NCI-H146 treated with DMSO at 0.1 percent for 48 hours (cell line): ENCODE results near the gene CHSY1.
"Not testable (repeated sequence)": the region's sequence is repeated elsewhere in the genome, so short reads cannot be mapped to it uniquely, and the experiment has no call there.

Source experiments
- DNase-seq: peaks from one replicate; lab custom pipeline; 2025; ENCODE audit not compliant: unreplicated experiment; lab: John Stamatoyannopoulos, UW

CHSY1 gene

DNA sequence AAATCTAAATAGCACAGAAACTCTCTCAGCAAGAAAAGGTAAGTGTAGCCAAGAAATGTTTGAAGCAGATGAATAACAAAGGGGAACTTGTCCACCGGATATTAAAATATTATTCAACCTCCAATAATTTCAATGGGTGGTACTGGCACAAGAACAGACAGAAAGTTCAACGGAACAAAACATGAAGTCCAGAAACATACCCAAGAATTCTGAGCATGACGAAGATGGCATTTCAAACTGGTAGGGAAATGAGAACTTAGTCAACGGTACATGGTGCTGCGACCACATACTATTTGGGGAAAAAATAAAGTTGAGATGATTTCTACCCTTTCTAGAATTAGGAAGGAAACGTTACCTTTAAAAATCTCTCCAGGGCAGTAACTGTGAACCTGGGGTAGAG, 5.5 kb downstream of the CHSY1 start:
- no peak for DNase-seq

GRCh38 chr15:101244889-101245668, 6.8 kb downstream of the CHSY1 start:
- no peak for DNase-seq

- no peak for DNase-seq
Measured at GRCh38 chr15:101244036-101244781, 7.6 kb downstream of the CHSY1 start.

- DNase-seq = no peak
Measured at GRCh38 chr15:101243420-101243819, 8.4 kb downstream of the CHSY1 start.

DNA sequence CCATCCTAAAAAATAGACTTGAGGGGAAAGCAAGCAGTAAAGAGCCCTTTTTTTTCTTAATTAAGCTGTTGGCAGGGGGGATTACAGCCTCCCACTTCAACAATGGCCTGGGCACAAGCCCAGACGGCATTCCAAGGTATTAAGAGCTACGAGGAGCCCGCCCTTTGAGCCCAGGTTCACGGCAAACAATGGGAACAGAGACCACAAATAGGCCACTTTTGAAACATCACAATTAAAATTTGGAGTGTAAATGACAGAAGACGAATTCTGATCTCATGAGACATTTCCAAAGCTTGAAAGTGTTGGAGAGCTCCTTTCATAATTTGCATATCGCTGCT, 8.9 kb downstream of the CHSY1 start:
- no peak for DNase-seq

- DNase-seq = no peak
Measured at GRCh38 chr15:101242160-101242998, 9.5 kb downstream of the CHSY1 start.

GRCh38 chr15:101240358-101240757, 11.5 kb downstream of the CHSY1 start:
- no peak for DNase-seq

- no peak for DNase-seq
Measured at GRCh38 chr15:101239724-101240136, 12.1 kb downstream of the CHSY1 start.

- no peak for DNase-seq
Measured at GRCh38 chr15:101237251-101237650, 14.6 kb downstream of the CHSY1 start.

DNA sequence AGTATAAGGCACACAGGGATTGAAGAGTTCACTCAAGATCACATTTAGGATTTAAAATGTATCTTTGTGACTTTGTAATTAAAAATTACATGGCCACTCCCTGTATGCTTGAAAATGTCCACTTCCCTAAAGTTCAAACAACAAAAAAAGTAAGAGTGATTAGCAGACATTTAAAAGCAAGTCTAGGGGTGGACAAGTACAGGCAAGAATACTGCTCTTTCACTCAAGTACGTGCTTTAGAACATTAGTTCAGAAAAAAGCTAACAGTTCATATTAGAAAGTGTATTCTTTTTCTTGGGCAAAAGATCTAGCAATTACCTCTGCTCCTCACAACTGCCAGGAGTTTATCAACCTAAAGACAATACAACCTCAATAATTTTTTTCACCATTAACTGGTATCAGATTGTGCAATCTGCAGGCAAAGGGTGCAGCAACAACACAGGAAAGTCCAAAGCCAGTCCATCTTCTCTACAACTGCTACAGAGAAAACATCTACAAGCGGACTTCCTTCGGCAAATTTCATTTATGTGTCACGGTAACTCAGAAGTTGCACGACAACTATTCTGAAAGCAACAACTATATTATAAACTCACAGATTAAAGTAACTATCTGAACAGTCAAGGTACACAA, 18.1 kb downstream of the CHSY1 start:
- no peak for DNase-seq

DNA sequence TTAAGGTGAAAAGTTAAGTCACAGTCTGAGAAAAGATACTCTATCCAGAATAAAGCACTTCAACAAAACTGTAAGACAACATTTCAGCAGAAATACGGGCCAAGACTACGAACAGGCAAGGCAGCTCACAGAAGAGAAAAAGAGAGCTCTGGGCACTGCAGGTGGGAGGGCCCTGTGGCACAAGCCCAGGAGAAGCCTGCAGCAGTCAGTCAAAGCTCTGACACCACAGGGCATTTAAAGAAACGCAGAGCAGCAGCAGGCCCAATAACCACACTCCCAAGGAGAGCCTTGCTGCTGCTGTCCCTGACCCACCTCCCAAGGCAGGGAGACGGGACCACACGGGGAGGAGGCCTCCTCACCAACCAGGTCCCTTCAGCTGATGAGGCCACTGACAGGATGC, 19.2 kb downstream of the CHSY1 start:
- no peak for DNase-seq

DNA sequence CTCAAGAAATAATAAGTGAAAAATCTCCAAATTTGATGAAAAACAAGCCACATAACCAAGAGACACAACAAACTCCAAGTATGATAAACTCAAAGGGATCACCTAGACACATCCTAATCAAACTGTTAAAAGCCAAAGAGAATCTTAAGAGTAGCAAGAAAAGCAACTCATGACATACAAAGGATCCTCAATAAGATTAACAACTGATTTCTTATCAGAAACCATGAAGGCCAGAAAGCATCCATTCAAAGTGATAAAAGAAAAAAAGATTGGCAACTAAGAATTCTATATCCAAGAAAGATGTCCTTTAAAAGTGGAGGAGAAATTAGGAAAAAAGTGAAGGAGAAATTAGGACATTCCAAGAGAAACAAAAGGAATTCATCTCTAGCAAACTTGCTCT, 23.5 kb downstream of the CHSY1 start:
- DNase-seq = no peak

DNA sequence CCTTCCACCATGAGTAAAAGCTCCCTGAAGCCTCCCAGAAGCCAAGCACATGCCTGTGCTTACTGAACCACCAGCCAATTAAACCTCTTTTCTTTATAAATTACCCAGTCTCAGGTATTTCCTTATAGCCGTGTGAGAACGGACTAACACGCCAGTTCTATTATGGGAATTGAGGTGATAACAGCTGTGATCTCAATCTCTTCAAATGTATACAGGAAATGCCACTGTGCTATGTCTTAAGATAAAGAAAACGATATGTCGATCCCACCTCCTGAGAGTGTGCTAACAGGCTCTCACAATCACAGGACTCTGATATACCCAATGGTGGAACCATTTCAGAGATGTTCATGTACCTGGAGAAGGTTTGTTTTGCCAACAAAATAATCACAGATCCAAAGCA, 26.2 kb downstream of the CHSY1 start:
- no peak for DNase-seq

GRCh38 chr15:101221902-101222301, 29.9 kb downstream of the CHSY1 start:
- DNase-seq = no peak

DNA sequence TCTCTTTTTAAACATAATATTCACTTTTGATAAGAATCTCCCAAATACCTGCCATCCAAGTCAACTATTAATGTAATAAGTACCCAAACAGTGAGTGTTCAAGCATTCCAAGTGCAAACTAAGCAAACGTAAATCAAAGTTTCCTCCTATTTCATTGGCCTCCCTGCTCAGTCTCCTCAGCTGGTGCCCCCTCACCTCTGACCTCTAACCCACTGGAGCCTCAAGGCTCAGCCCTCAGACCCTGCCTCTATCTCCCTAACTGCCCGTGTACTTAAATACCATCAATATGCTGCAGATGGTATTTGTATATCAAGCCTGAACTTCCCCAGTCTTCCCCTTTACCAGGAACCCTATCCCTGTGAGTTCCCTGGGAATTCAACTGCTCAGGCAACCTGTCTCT, 31.8 kb downstream of the CHSY1 start:
- no peak for DNase-seq

DNA sequence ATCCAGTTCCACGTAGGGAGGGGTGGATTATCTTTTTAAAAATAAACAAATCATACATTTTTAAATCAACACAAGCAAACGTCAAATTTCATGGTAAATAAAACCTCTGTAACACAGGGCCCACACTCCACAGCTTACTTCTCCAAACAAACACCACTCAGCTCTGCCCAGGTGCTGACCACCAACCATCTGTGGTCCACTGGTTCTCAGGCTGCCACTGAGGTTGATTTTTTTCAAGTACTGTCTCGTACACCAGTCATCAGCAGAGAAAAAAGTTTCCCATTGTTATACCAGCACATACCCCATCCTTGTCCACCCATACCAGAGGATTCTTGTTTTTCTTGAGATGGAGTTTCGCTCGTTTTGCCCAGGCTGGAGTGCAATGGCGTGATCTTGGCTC, 32.4 kb downstream of the CHSY1 start:
- DNase-seq = no peak

GRCh38 chr15:101217446-101217845, 34.4 kb downstream of the CHSY1 start:
- DNase-seq = no peak

DNA sequence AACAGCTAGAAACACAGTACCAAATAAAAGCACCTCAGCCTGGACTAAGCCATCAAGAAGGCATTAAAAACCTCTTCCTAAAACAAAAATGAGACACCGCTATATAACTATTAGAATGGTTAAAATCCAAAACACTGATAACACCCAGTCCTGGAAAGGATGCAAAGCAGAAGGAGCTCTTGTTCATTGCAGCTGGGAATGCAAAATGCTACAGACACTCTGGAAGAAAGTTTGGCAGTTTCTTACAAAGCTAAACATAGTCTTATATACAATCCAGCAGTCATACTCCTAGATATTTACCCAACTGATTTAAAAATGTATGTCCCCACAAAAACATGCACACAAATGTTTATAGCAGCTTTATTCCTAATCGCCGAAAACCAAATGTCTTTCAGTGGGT, 35.7 kb downstream of the CHSY1 start:
- DNase-seq = no peak

- no peak for DNase-seq
Measured at GRCh38 chr15:101215681-101216080, 36.2 kb downstream of the CHSY1 start.

GRCh38 chr15:101214435-101215097, 37.3 kb downstream of the CHSY1 start:
- DNase-seq = not testable (repeated sequence)

- DNase-seq = no peak
Measured at GRCh38 chr15:101213570-101213969, 38.3 kb downstream of the CHSY1 start.
